Activated CD4-positive, alpha-beta T cell treated with anti-CD3 and anti-CD28 coated beads, Interleukin-2, amount 10 ng/mL, durations not matched to agents 7 days and 5 days (primary cell): ENCODE data around the gene SCP2. TPM values are rescaled to one million over a fixed set of nuclear protein-coding genes. Genes with fewer than 3 reads are reported as not detected.

Experiments
- CTCF ChIA-PET: fragments of 350-600 bp; sonication (Branson Sonifier 250); formaldehyde crosslinking; loops from one replicate; lab custom pipeline; 2021; ENCODE audit warnings: antibody characterized with exemption; lab: Charles Lee
- POLR2A ChIA-PET: fragments of 350-600 bp; sonication (Branson Sonifier 250); formaldehyde crosslinking; loops from one replicate; lab custom pipeline; 2021; ENCODE audit warnings: antibody characterized with exemption; lab: Charles Lee
- DNase-seq: peaks from one replicate; pipeline ENCODE4 v3.0.0-alpha.2; 2020
- H3K27ac Mint-ChIP-seq: one replicate; pipeline ENCODE4 v1.8.0; 2021; ENCODE audit warnings: mild to moderate bottlenecking, moderate library complexity, mixed read lengths
- H3K27me3 Mint-ChIP-seq: one replicate; pipeline ENCODE4 v1.8.0; 2021; ENCODE audit warnings: mixed read lengths
- H3K36me3 Mint-ChIP-seq: one replicate; pipeline ENCODE4 v1.8.0; 2021; ENCODE audit warnings: low read depth, mixed read lengths
- H3K4me1 Mint-ChIP-seq: one replicate; pipeline ENCODE4 v1.8.0; 2021; ENCODE audit warnings: mixed read lengths
- H3K4me3 Mint-ChIP-seq: one replicate; pipeline ENCODE4 v1.8.0; 2021; ENCODE audit warnings: mild to moderate bottlenecking, moderate library complexity, mixed read lengths
- H3K9me3 Mint-ChIP-seq: one replicate; pipeline ENCODE4 v1.8.0; 2021; ENCODE audit warnings: mixed read lengths
- total RNA-seq, 2 experiments: library from RNA; stranded (reverse); gene quantifications; one replicate each; pipeline ENCODE4 v1.2.3, GENCODE V29; 2021

The SCP2 gene, protein sequence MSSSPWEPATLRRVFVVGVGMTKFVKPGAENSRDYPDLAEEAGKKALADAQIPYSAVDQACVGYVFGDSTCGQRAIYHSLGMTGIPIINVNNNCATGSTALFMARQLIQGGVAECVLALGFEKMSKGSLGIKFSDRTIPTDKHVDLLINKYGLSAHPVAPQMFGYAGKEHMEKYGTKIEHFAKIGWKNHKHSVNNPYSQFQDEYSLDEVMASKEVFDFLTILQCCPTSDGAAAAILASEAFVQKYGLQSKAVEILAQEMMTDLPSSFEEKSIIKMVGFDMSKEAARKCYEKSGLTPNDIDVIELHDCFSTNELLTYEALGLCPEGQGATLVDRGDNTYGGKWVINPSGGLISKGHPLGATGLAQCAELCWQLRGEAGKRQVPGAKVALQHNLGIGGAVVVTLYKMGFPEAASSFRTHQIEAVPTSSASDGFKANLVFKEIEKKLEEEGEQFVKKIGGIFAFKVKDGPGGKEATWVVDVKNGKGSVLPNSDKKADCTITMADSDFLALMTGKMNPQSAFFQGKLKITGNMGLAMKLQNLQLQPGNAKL
- total RNA-seq, result 100 to 1,000 TPM in 1 of 2 experiments, 10 to 100 TPM in 1; 83.3 to 102 TPM

GRCh38 chr1:52927212-52928014 is at the start of gene SCP2:
TSS of gene SCP2 (plus strand) at chr1:52927276. CDS start at chr1:52927397, 121 bp downstream.
- Mint-ChIP-seq H3K27ac (peak within 1 kb of the TSS; percentile 82), H3K4me3 (peak within 1 kb of the TSS; percentile 78), H3K9me3 (no peaks in the 10 kb centered on the region), H3K27me3 (peaks cover 8% of the 10 kb centered on the region), H3K36me3 (peaks cover 3% of the 10 kb centered on the region), H3K4me1 (peaks cover 22% of the 10 kb centered on the region)
- ChIA-PET CTCF (no interaction called here), POLR2A (no interaction called here)
- DNase-seq, result peak; percentile 84

DNA sequence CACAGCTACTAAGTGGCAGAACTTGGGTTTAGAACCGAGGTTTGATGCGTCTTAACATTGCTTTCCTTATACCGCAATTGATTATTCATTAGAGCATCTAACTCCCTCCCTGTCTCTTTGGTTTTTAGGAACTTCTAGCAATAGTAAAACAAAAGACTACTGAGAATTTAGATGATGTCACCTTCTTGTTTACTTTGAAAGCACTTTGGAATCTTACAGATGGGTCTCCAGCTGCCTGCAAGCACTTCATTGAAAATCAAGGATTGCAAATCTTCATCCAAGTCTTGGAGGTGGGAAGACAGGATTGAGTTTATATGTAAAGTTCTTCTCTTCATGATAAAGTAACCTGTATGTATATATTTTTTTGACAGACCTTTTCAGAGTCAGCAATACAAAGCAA is 49.5 kb upstream of the SCP2 start:
- CTCF ChIA-PET, result no interaction called here
- Mint-ChIP-seq H3K4me1 (no peaks in the 10 kb centered on the region), H3K27me3 (no peaks in the 10 kb centered on the region), H3K4me3 (no peak overlapping the region), H3K9me3 (no peaks in the 10 kb centered on the region), H3K27ac (no peak overlapping the region), H3K36me3 (no peaks in the 10 kb centered on the region)
- no peak for DNase-seq
- POLR2A ChIA-PET, result no interaction called here

- POLR2A ChIA-PET, result no interaction called here
These were observed 46.9 kb upstream of the SCP2 start for GRCh38 chr1:52880206-52880605.

GRCh38 chr1:52887483-52887882 is 39.6 kb upstream of the SCP2 start:
- Mint-ChIP-seq H3K9me3 (no peaks in the 10 kb centered on the region), H3K4me1 (no peaks in the 10 kb centered on the region), H3K36me3 (no peaks in the 10 kb centered on the region), H3K27me3 (no peaks in the 10 kb centered on the region), H3K27ac (no peak overlapping the region), H3K4me3 (no peak overlapping the region)
- POLR2A ChIA-PET, result no interaction called here
- CTCF ChIA-PET, result interaction anchor here (1.3 kb wide), 1 partner anchor 34 kb away, joined by 3 read pairs; the partner anchor contains the start of gene ECHDC2
- no peak for DNase-seq

More at GRCh38 chr1:52880206-52880605, 46.9 kb upstream of the SCP2 start:
- H3K36me3 Mint-ChIP-seq, result no peaks in the 10 kb centered on the region
- H3K4me3 Mint-ChIP-seq, result no peak overlapping the region
- H3K9me3 Mint-ChIP-seq, result no peaks in the 10 kb centered on the region
- no peaks in the 10 kb centered on the region for H3K4me1 Mint-ChIP-seq
- no peak overlapping the region for H3K27ac Mint-ChIP-seq
- H3K27me3 Mint-ChIP-seq, result no peaks in the 10 kb centered on the region
- CTCF ChIA-PET, result interaction anchor here (0.6 kb wide), 1 partner anchor 432 kb away, joined by 3 read pairs; no protein-coding TSS in a partner anchor
- DNase-seq, result no peak

GRCh38 chr1:52892424-52893215 is 34.5 kb upstream of the SCP2 start:
- DNase-seq, result no peak
- CTCF ChIA-PET, result interaction anchor here (0.6 to 1.2 kb wide), 2 partner anchors 57 to 1864 kb away, joined by 3 read pairs; no protein-coding TSS in a partner anchor
- Mint-ChIP-seq H3K36me3 (no peaks in the 10 kb centered on the region), H3K4me3 (no peak overlapping the region), H3K4me1 (no peaks in the 10 kb centered on the region), H3K27me3 (no peaks in the 10 kb centered on the region), H3K27ac (no peak overlapping the region), H3K9me3 (no peaks in the 10 kb centered on the region)
- POLR2A ChIA-PET, result no interaction called here

GRCh38 chr1:52899445-52899894 is 27.6 kb upstream of the SCP2 start:
- Mint-ChIP-seq H3K27me3 (no peaks in the 10 kb centered on the region), H3K36me3 (no peaks in the 10 kb centered on the region), H3K9me3 (no peaks in the 10 kb centered on the region), H3K4me1 (no peaks in the 10 kb centered on the region), H3K4me3 (no peak overlapping the region), H3K27ac (no peak overlapping the region)
- DNase-seq, result no peak
- ChIA-PET CTCF (interaction anchor here (1.2 kb wide), 1 partner anchor 19 kb away, joined by 3 read pairs; no protein-coding TSS in a partner anchor), POLR2A (no interaction called here)

DNA sequence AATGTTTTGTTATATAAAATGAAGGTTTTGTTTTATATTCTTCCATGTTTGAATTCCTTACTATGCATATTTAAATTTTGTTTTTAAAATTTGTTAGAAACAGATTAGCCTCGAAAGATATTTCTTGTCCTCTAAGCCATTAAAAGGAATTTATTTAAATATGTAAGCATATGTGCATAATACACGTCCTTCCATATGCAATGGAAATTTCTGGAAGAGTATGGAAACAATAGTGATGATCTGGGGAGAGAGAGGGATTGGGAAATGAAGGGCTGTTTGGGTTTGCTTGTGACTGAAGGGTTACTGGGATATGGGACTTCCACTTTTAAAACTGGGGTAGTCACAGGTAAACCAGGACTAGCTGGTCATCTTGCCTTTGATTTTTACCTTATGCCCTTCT is 26.7 kb upstream of the SCP2 start:
- no peaks in the 10 kb centered on the region for H3K27me3 Mint-ChIP-seq
- H3K27ac Mint-ChIP-seq, result no peak overlapping the region
- no peaks in the 10 kb centered on the region for H3K4me1 Mint-ChIP-seq
- POLR2A ChIA-PET, result no interaction called here
- H3K36me3 Mint-ChIP-seq, result no peaks in the 10 kb centered on the region
- H3K9me3 Mint-ChIP-seq, result no peaks in the 10 kb centered on the region
- H3K4me3 Mint-ChIP-seq, result no peak overlapping the region
- CTCF ChIA-PET, result no interaction called here
- no peak for DNase-seq

DNA sequence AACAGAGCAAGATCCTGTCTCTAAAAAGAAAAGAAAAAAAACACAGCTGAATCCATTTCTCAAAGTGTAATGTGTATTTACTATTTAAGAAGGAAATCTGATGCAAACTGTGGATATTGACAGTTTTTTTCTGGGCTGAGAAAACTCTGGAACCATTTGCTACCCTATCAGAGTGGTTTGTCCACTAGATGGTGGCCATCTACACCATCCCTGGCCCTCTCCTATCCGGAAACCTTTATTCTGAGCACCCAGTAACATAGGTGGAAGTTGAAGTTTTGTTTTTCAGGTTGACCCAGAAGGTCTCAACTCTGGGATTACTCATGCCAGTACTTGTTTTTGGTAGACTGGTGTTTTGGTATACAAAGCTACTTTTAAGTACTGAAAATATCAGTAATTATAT is 25.7 kb upstream of the SCP2 start:
- Mint-ChIP-seq H3K9me3 (no peaks in the 10 kb centered on the region), H3K4me1 (no peaks in the 10 kb centered on the region), H3K4me3 (no peak overlapping the region), H3K27ac (no peak overlapping the region), H3K27me3 (no peaks in the 10 kb centered on the region), H3K36me3 (no peaks in the 10 kb centered on the region)
- DNase-seq, result no peak
- ChIA-PET CTCF (interaction anchor here (0.5 to 1.4 kb wide), 2 partner anchors 20 to 68 kb away, joined by 6 read pairs; partner anchors contain the start of gene ECHDC2), POLR2A (no interaction called here)

- ChIA-PET POLR2A (no interaction called here), CTCF (interaction anchor here (1.0 kb wide), 1 partner anchor 10 kb away, joined by 3 read pairs; no protein-coding TSS in a partner anchor)
- DNase-seq, result no peak
- Mint-ChIP-seq H3K4me3 (no peak overlapping the region), H3K36me3 (no peaks in the 10 kb centered on the region), H3K27me3 (no peaks in the 10 kb centered on the region), H3K4me1 (no peaks in the 10 kb centered on the region), H3K27ac (no peak overlapping the region), H3K9me3 (no peaks in the 10 kb centered on the region)
These were observed 22.7 kb upstream of the SCP2 start for GRCh38 chr1:52904208-52904926.

DNA sequence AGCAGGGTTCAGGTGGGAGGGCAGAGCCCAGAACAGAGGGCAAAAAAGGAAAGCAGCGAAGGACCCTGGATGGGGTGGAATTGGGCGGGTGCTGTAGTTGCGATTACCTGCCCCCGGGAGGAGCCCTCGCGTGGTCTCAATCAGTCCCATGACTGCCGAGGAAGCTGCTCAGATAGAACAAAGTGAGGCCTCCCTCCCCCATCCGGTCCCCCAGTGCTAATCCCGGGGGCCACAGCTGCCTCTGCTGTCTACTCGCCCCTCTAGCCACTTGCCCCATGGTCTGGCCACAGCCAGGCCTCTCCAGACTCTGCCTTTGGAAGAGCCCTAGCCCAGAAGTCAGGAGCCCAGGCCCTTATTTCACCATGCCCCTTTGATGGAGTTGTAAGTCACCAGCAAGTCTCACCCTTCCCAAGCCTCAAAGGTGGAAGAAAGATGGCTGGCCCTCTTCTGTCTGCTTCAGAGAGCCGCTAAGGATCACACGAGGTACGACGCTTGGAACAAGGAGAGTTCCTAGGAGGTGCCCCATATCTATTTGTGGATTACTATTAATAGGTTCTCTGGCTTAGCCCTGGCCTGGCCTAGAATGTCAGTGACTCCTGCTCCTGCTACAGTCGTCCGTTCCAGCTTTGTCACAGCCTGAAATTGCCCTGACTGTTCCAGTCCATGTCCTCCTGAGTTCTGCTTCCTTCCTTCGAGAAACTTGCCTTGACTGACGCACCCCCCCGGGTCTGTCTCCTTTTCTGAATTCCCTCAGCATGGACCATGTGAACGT is 22.0 kb upstream of the SCP2 start:
- POLR2A ChIA-PET, result no interaction called here
- DNase-seq, result peak; percentile 40
- CTCF ChIA-PET, result interaction anchor here (0.7 to 1.4 kb wide), 4 partner anchors 10 to 22 kb away, joined by 3 to 4 read pairs (median 3); no protein-coding TSS in a partner anchor
- Mint-ChIP-seq H3K4me1 (no peaks in the 10 kb centered on the region), H3K36me3 (no peaks in the 10 kb centered on the region), H3K4me3 (no peak overlapping the region), H3K9me3 (no peaks in the 10 kb centered on the region), H3K27ac (peak overlapping the region; percentile 19), H3K27me3 (no peaks in the 10 kb centered on the region)

DNA sequence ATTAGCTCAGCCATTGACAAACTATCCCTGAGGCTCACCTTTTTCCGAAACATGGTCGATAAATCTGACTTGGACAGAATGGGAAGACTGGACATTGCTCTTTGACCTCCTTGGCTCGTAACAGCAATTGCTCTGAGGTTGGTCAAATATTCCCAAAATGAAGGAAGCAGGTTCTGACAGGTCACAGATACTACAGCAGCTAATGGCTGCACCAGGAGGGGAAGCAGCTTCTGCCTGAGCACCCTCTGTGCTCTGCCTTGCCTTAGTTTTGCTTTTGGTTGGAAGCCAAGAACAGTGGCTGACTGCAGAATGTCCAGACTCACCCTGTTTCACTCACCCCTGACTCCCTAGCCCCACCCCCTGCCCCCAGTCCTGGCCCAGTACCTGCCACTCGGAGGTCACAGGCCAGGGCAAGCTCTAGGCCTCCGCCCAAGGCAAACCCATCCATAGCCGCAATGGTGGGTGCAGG is 20.9 kb upstream of the SCP2 start:
- no peaks in the 10 kb centered on the region for H3K36me3 Mint-ChIP-seq
- no peaks in the 10 kb centered on the region for H3K27me3 Mint-ChIP-seq
- ChIA-PET CTCF (interaction anchor here (1.2 to 1.4 kb wide), 2 partner anchors 11 to 12 kb away, joined by 3 to 4 read pairs; no protein-coding TSS in a partner anchor), POLR2A (no interaction called here)
- H3K9me3 Mint-ChIP-seq, result no peaks in the 10 kb centered on the region
- H3K27ac Mint-ChIP-seq, result no peak overlapping the region
- no peaks in the 10 kb centered on the region for H3K4me1 Mint-ChIP-seq
- H3K4me3 Mint-ChIP-seq, result no peak overlapping the region
- no peak for DNase-seq
